ENCODE data around the gene HPCAL1. TPM values are rescaled to one million over a fixed set of nuclear protein-coding genes. Genes with fewer than 3 reads are reported as not detected.

The HPCAL1 gene
- total and polyA plus RNA-seq, 12 donors = 17.4 to 118 (median 61.3) TPM

DNA sequence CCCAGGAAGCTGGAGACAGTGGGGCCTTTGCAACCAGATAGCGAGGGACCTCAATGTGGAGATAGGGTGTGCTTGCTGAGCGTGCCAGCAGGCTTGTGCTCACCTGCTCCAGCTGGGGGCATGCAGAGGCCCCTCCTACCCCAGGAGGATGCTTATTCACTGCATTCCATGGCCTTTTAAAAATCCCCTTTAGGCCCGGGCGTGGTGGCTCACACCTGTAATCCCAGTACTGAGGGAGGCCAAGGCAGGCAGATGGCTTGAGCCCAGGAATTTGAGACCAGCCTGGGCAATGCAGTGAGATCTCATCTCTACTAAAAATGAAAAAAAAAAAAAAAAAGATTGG lies 90.9 kb downstream of the HPCAL1 start:
- intact Hi-C loops (cut with DNase I) = no loop called here
- Histone ChIP-seq H3K36me3 (replicated peaks in 1 of 2) (no peaks in the 10 kb centered on the region), H3K4me3 (no peak overlapping the region), H3K9me3 (replicated peaks in 1 of 3) (no peaks in the 10 kb centered on the region), H3K27me3 (no peaks in the 10 kb centered on the region), H3K27ac (peak overlapping the region in 1 of 5 donors; percentile 30), H3K4me1 (replicated peaks in 1 of 2) (peaks cover 0 to 34% of the 10 kb centered on the region in 2 donors)
- DNase-seq = no peak
- 87 to 95% (median 88%) methylated on average over 3 to 4 of the region's 4 CpGs for WGBS, 4 donors
- TF ChIP-seq, protein P1, sequence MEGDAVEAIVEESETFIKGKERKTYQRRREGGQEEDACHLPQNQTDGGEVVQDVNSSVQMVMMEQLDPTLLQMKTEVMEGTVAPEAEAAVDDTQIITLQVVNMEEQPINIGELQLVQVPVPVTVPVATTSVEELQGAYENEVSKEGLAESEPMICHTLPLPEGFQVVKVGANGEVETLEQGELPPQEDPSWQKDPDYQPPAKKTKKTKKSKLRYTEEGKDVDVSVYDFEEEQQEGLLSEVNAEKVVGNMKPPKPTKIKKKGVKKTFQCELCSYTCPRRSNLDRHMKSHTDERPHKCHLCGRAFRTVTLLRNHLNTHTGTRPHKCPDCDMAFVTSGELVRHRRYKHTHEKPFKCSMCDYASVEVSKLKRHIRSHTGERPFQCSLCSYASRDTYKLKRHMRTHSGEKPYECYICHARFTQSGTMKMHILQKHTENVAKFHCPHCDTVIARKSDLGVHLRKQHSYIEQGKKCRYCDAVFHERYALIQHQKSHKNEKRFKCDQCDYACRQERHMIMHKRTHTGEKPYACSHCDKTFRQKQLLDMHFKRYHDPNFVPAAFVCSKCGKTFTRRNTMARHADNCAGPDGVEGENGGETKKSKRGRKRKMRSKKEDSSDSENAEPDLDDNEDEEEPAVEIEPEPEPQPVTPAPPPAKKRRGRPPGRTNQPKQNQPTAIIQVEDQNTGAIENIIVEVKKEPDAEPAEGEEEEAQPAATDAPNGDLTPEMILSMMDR (IDR thresholded peaks at IDR 0.05) = no peak
- TF ChIP-seq POLR2A (IDR thresholded peaks at IDR 0.05) = no peak

DNA sequence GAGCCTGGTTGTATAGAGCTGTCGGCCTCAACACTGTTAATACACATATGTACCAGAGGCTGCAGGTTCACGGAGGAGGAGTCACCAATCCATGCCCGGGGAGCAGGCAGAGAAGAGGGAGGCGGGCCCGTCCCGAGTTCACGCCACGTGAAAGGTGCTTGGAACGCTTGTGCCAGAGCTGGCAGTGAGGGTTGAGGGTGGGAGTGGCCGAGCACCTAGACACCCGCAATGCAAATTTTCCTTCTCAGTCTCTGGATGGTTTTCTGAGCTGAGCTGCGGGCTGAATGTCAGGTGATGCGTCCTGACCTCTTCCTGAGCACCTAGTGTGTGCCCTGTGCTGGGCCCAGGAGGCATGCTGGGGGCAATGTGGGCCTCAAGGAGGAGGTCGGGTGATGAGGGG lies 93.2 kb downstream of the HPCAL1 start:
- no peaks in the 10 kb centered on the region for H3K27me3 ChIP-seq
- DNase-seq = no peak
- H3K4me1 ChIP-seq (replicated peaks in 1 of 2) = peaks cover 3 to 28% of the 10 kb centered on the region in 2 donors
- H3K4me3 ChIP-seq = no peak overlapping the region
- intact Hi-C loops (cut with DNase I) = no loop called here
- no peak overlapping the region for H3K27ac ChIP-seq
- TF ChIP-seq, protein P1 (IDR thresholded peaks at IDR 0.05) = no peak
- no peak for TF ChIP-seq POLR2A (IDR thresholded peaks at IDR 0.05)
- no peaks in the 10 kb centered on the region for H3K36me3 ChIP-seq (replicated peaks in 1 of 2)
- 88 to 94% (median 92%) methylated on average over 14 of the region's 14 CpGs for WGBS, 4 donors
- no peaks in the 10 kb centered on the region for H3K9me3 ChIP-seq (replicated peaks in 1 of 3)

DNA sequence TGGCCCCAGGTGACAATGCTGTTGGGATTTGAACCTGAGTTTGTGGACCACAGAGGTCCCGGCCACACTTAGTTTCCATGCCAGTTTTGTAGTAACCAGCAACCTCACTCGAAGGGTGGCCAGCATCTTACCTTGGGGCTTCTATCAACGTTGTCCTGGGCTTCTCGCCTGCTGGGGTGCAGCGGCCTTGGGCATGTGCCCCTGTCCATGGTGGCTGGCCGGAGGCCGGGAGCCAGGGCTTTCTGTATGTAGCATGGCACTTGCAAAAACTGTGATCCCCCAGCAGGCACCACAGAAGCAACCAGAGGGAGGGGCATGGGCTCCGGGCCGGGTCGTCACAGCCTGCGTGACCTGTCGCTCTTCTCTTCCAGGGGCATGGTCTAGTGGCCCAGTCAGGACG lies 93.8 kb downstream of the HPCAL1 start:
- WGBS, 4 donors = 88 to 92% (median 90%) methylated on average over 2 to 13 of the region's 13 CpGs
- intact Hi-C loops (cut with DNase I) = no loop called here
- TF ChIP-seq, protein P1 (IDR thresholded peaks at IDR 0.05) = no peak
- TF ChIP-seq POLR2A (IDR thresholded peaks at IDR 0.05) = no peak

DNA sequence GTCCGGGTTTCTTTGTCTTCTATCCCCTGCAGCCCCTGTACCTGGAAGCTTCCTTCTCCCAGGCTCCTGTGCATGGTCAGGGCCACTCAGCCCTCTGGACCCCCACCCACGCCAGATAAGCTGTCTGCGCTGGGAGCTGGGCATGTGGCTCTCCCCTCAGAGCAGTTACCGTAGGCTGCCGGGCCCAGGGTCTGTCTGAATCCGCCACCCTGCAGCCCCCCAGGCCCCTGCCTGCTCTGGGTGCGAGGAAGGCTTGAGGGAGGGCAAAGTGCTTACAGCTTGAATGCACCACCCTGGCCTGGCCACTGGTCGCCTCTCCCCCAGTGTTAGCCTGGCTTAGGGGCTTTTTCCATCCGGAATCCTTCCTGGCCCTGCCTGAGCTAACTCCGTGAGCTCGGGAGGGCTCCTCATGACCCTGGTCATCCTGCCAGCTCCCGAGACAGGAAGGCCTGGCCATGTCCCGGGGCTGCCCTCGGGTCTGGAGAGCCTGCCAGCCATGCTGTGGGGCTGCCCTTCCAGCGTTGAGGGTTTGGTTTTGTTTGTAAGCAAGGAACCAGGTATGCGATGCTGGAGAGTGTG lies 94.7 kb downstream of the HPCAL1 start:
- TF ChIP-seq POLR2A (IDR thresholded peaks at IDR 0.05) = no peak
- TF ChIP-seq, protein P1 (IDR thresholded peaks at IDR 0.05) = no peak
- 74 to 83% (median 81%) methylated on average over 9 to 16 of the region's 16 CpGs for WGBS, 4 donors
- Histone ChIP-seq H3K4me1 (replicated peaks in 1 of 2) (peaks cover 7 to 35% of the 10 kb centered on the region in 2 donors), H3K27ac (peak overlapping the region in 1 of 5 donors; percentile 45), H3K9me3 (replicated peaks in 1 of 3) (no peaks in the 10 kb centered on the region), H3K36me3 (replicated peaks in 1 of 2) (no peaks in the 10 kb centered on the region), H3K4me3 (no peak overlapping the region), H3K27me3 (no peaks in the 10 kb centered on the region)
- DNase-seq = no peak
- intact Hi-C loops (cut with DNase I) = no loop called here

More for the DNA sequence above, 93.8 kb downstream of the HPCAL1 start:
- Histone ChIP-seq H3K27me3 (no peaks in the 10 kb centered on the region), H3K4me1 (replicated peaks in 1 of 2) (peaks cover 7 to 30% of the 10 kb centered on the region in 2 donors), H3K9me3 (replicated peaks in 1 of 3) (no peaks in the 10 kb centered on the region), H3K4me3 (no peak overlapping the region), H3K27ac (no peak overlapping the region), H3K36me3 (replicated peaks in 1 of 2) (no peaks in the 10 kb centered on the region)
- no peak for DNase-seq

All from adrenal gland (tissue), 12 donors.